Pancreas (tissue), 10 donors: ENCODE results near the gene IFT43. TPM values are rescaled to one million over a fixed set of nuclear protein-coding genes. Genes with fewer than 3 reads are reported as not detected.

Experiments used
- ATAC-seq, 4 donors: fragments of 200-7000 bp; cut with Tn5 transposase; one replicate each; pipeline versions ENCODE4 v1.8.0 to v1.9.1; 2020; ENCODE audit warnings: mild to moderate bottlenecking in 4 of 4, moderate library complexity in 4 of 4
- DNase-seq, 6 donors: peaks; one replicate each; pipeline ENCODE4 v3.0.0-alpha.2; 2020
- FAIRE-seq: peaks from 2 replicates; lab custom pipeline; 2012; peaks lifted over from hg19 to GRCh38; lab: Jason Lieb, UNC
- H3K27ac ChIP-seq, 4 donors: fragments of 200-600 bp; sonication (generic); 1 replicate in 3 of 4; 2 replicates in 1 of 4; pipeline versions ENCODE4 v1.5.0 to v1.8.0; 2020
- H3K27me3 ChIP-seq, 4 donors: fragments of 200-600 bp; one replicate each; pipeline ENCODE4 v1.8.0; 2021
- H3K36me3 ChIP-seq, 3 donors: fragments of 200-600 bp; sonication (generic) in 1 of 3; one replicate each; pipeline versions ENCODE4 v1.5.0 to v1.8.0; 2020 to 2021
- H3K4me1 ChIP-seq, 3 donors: fragments of 200-600 bp; one replicate each; pipeline ENCODE4 v1.8.0; 2021
- H3K4me3 ChIP-seq, 4 donors: fragments of 200-600 bp; sonication (generic) in 2 of 4; one replicate each; pipeline versions ENCODE4 v1.5.0 to v1.8.0; 2020 to 2021
- H3K9me3 ChIP-seq, 4 donors: fragments of 200-600 bp; one replicate each; pipeline ENCODE4 v1.8.0; 2021
- CTCF ChIP-seq, 4 donors: fragments of 200-600 bp; sonication (generic) in 3 of 4; IDR thresholded peaks; one replicate each; pipeline versions ENCODE4 v1.5.0 to v1.8.0; 2021; ENCODE audit warnings: antibody characterized with exemption in 4 of 4
- WGBS, 2 donors: extraction: QIAGEN DNeasy Blood & Tissue Kit; methylation state at CpG; one replicate each; pipeline ENCODE4 v1.1.7; 2013; 5-methylcytosine and 5-hydroxymethylcytosine counted together
- intact Hi-C, 3 donors: fragments of 100-400 bp; cut with DNase I; formaldehyde crosslinking; loops; one replicate each; pipeline versions ENCODE4 v1.11.1 to v1.14.2; 2022
- polyA plus RNA-seq, 2 donors: library from polyadenylated mRNA; stranded (reverse); fragments of 200-250 nt; gene quantifications; one replicate each; pipeline ENCODE4 v1.2.3, GENCODE V29; 2013
- total RNA-seq, 6 donors: library from RNA; stranded (reverse); fragmentation: NEBNext Ultra II Directional in 4 of 6; extraction: Animal tissue kit (Norgen Biotek cat#: 25700) in 4 of 6; gene quantifications; one replicate each; pipeline versions ENCODE4 v1.2.1 to v1.2.4, GENCODE V29; 2021 to 2023
- donor health status: healthy with polysubstance abuse.
- donor health status: DM: no; HTN: no; CAD: no; lungs with moderate emphysema.
- donor health status: DM: no; HTN: no; CAD: no.
- donor health status: control.
- donor health status: control.
- donor health status: Bipolar disorder and iron deficiency.
- donor health status: DM: yes; HTN: yes; CAD: no.
- donor health status: DM: no; HTN: no; CAD: no.
- donor health status: DM: no; HTN: no; CAD: no.
- donor health status: DM: yes; HTN: yes; CAD: no.

IFT43 gene
- total and polyA plus RNA-seq, 8 donors, result 11.4 to 46.3 (median 16.5) TPM

DNA sequence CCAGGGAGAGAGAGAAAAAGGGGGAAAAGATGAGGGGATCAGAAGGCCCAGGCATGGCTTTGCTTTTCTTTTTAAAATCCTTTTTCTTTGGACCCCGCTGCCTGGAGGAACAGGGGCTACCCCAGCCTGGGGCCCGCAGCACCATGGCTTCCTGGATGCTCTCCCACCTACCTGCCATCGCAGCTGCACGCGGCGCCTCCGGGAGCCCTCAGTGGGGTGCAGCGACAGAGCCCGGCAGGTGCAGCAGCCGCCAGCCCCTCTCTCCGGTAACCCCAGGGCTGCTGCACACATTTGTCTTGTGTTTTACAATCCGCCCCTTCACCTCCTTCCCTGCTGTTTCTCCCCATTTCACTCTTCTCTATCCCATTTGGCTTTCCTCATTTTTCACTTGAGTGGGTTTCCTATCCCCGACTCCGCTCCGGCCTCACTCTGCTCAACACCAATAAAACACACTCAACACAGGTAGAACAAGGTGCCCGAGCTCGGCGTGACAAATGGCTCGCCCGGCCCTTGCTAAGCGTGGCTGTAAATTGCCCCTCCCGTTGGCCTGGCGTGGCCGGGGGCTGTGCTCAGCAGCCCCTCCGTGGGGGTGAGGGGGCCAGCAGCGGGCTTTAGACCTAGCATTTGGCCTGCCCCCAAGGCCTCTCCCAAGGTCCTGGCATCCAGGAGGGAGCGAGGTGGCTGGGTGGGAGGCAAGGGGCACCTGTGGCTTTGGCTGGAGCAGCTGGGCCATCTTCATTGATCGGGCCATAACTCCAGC is 113.5 kb downstream of the IFT43 start:
- Histone ChIP-seq H3K27me3 (no peaks in the 10 kb centered on the region), H3K36me3 (no peaks in the 10 kb centered on the region), H3K4me3 (no peak overlapping the region), H3K27ac (no peak overlapping the region), H3K9me3 (no peaks in the 10 kb centered on the region), H3K4me1 (no peaks in the 10 kb centered on the region)
- no peak for DNase-seq
- no peak for ATAC-seq
- FAIRE-seq, result no peak
- intact Hi-C loops, result no loop called here
- 76 to 78% methylated on average over 27 to 28 of the region's 28 CpGs for WGBS, 2 donors
- no peak for TF ChIP-seq CTCF (IDR thresholded peaks at IDR 0.05)

DNA sequence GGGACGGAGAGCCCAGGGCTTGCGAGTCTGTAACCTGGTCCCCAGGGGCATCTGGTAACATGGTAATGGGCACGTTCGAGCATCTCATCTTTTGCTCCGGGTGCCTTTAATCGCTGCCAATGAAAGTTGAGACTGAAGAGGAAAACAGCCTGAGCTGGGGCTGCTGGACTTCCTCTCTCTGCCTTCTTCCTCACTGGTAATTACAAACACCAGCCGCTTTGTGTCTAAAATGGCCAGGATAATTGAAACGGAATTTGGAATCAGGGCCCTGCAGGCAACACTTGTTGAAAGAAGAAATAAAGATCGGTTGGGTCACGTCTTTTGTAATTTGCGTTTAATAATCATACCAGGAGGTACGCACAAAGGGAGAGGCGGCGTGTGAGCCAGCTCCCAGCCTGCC is 114.7 kb downstream of the IFT43 start:
- no peaks in the 10 kb centered on the region for H3K36me3 ChIP-seq
- H3K4me3 ChIP-seq, result no peak overlapping the region
- FAIRE-seq (no peak), ATAC-seq (no peak), DNase-seq (no peak)
- no peak overlapping the region for H3K27ac ChIP-seq
- WGBS, 2 donors, result 67 to 75% methylated on average over 14 of the region's 14 CpGs
- H3K27me3 ChIP-seq, result no peaks in the 10 kb centered on the region
- no peak for TF ChIP-seq CTCF (IDR thresholded peaks at IDR 0.05)
- no peaks in the 10 kb centered on the region for H3K4me1 ChIP-seq
- intact Hi-C loops, result no loop called here
- H3K9me3 ChIP-seq, result no peaks in the 10 kb centered on the region

GRCh38 chr14:76101391-76102379 is 116.1 kb downstream of the IFT43 start:
- TF ChIP-seq CTCF (IDR thresholded peaks at IDR 0.05), result no peak
- Histone ChIP-seq H3K4me1 (no peaks in the 10 kb centered on the region), H3K9me3 (no peaks in the 10 kb centered on the region), H3K27ac (no peak overlapping the region), H3K4me3 (no peak overlapping the region), H3K36me3 (no peaks in the 10 kb centered on the region), H3K27me3 (no peaks in the 10 kb centered on the region)
- no peak for DNase-seq
- intact Hi-C loops, result no loop called here
- WGBS, 2 donors, result 46 to 57% methylated on average over 10 of the region's 10 CpGs
- ATAC-seq, result no peak
- no peak for FAIRE-seq

DNA sequence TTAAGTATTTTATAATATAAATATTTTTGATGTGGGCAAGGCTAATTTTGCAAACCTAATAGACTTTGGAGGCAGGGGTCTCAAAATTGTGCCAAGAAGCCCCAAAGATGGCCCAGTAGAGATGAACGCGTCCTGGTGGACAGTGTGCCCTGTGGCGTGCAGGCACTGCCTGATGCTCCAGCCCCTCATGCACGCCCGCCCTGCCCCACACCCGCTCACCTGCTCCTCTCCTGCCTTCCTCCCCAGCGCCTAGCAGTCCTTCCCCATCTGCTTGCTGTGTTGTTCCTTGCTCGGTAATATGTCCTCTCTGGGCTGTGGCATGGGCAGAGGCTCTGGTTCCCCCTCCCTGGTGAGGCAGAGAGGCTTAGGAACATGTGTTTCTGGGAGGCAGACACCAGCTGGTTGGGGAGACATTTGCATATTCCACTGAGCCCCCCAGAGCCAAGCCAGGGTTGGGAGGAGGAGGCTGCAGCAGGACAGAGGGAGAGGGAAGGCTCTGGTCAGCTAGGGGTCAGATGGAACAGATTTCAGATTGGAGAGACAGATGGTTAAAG is 119.3 kb downstream of the IFT43 start:
- ATAC-seq, result no peak
- no peaks in the 10 kb centered on the region for H3K9me3 ChIP-seq
- 64 to 81% methylated on average over 8 of the region's 8 CpGs for WGBS, 2 donors
- no peak for DNase-seq
- H3K4me1 ChIP-seq, result no peaks in the 10 kb centered on the region
- H3K4me3 ChIP-seq, result no peak overlapping the region
- TF ChIP-seq CTCF (IDR thresholded peaks at IDR 0.05), result no peak
- no peaks in the 10 kb centered on the region for H3K27me3 ChIP-seq
- intact Hi-C loops, result no loop called here
- no peak overlapping the region for H3K27ac ChIP-seq
- FAIRE-seq, result no peak
- H3K36me3 ChIP-seq, result no peaks in the 10 kb centered on the region
